Keratinocyte (primary cell): ENCODE measurements around the gene OR13C5. TPM values are rescaled to one million over a fixed set of nuclear protein-coding genes. Genes with fewer than 3 reads are reported as not detected.
"Not testable (repeated sequence)": the region's sequence is repeated elsewhere in the genome, so short reads cannot be mapped to it uniquely, and the experiment has no call there.

Experiments
- DNase-seq: peaks from one replicate; pipeline ENCODE4 v3.0.0-alpha.2; 2011; ENCODE audit warnings: low read depth, missing footprints, low spot score
- FAIRE-seq: peaks from 2 replicates; lab custom pipeline; 2011; peaks lifted over from hg19 to GRCh38; lab: Jason Lieb, UNC
- H2AFZ ChIP-seq: 2 replicates; pipeline ENCODE4 v1.6.0; 2012; ENCODE audit warnings: low read length, control low read depth, inconsistent platforms; ENCODE audit not compliant: control insufficient read depth
- H3K27ac ChIP-seq: 2 replicates; pipeline ENCODE4 v1.5.1; 2011; ENCODE audit warnings: low read length; ENCODE audit not compliant: control insufficient read depth, insufficient read depth
- H3K27me3 ChIP-seq: 3 replicates; pipeline ENCODE4 v1.6.0; 2011; ENCODE audit warnings: low read length; ENCODE audit not compliant: control insufficient read depth, insufficient read depth; ENCODE audit errors: extremely low read depth
- H3K36me3 ChIP-seq, 2 experiments: 2 replicates in 1 of 2; 3 replicates in 1 of 2; pipeline ENCODE4 v1.5.1; 2011; ENCODE audit warnings: low read length in 2 of 2, mild to moderate bottlenecking in 1 of 2; ENCODE audit not compliant: control insufficient read depth in 2 of 2, insufficient read depth in 2 of 2; ENCODE audit errors: extremely low read depth in 1 of 2
- H3K4me1 ChIP-seq: 3 replicates; pipeline ENCODE4 v1.5.1; 2011; ENCODE audit warnings: low read length; ENCODE audit not compliant: control insufficient read depth, insufficient read depth; ENCODE audit errors: extremely low read depth
- H3K4me2 ChIP-seq: 3 replicates; pipeline ENCODE4 v1.6.0; 2011; ENCODE audit warnings: low read depth, low read length; ENCODE audit not compliant: control insufficient read depth, insufficient read depth; ENCODE audit errors: extremely low read depth
- H3K4me3 ChIP-seq, 3 experiments: fragments of 200-600 bp in 1 of 3; sonication (generic) in 1 of 3; 2 replicates in 2 of 3; 3 replicates in 1 of 3; pipeline ENCODE4 v1.5.1; 2011 to 2016; ENCODE audit warnings: low read length in 3 of 3, mild to moderate bottlenecking in 3 of 3, control low read depth in 2 of 3, inconsistent platforms in 1 of 3, low read depth in 1 of 3, mixed read lengths in 1 of 3, mixed run types in 1 of 3, moderate library complexity in 1 of 3; ENCODE audit not compliant: control insufficient read depth in 2 of 3, insufficient read depth in 2 of 3; ENCODE audit errors: extremely low read depth in 1 of 3
- H3K79me2 ChIP-seq: 2 replicates; pipeline ENCODE4 v1.6.0; 2012; ENCODE audit warnings: low read length; ENCODE audit not compliant: control insufficient read depth, insufficient read depth
- H3K9ac ChIP-seq: 3 replicates; pipeline ENCODE4 v1.6.0; 2011; ENCODE audit warnings: low read length; ENCODE audit not compliant: control insufficient read depth, insufficient read depth; ENCODE audit errors: extremely low read depth
- H3K9me1 ChIP-seq: 3 replicates; pipeline ENCODE4 v1.6.0; 2011; ENCODE audit warnings: low read length; ENCODE audit not compliant: control insufficient read depth, insufficient read depth; ENCODE audit errors: extremely low read depth
- H3K9me3 ChIP-seq: 2 replicates; pipeline ENCODE4 v1.5.1; 2012; ENCODE audit warnings: low read depth, low read length; ENCODE audit not compliant: control insufficient read depth
- H4K20me1 ChIP-seq: 3 replicates; pipeline ENCODE4 v1.6.0; 2011; ENCODE audit warnings: low read length; ENCODE audit not compliant: control insufficient read depth, insufficient read depth; ENCODE audit errors: extremely low read depth
- CTCF ChIP-seq, 3 experiments: IDR thresholded peaks in 1 of 3; conservative IDR thresholded peaks in 1 of 3; optimal IDR thresholded peaks in 1 of 3; 2 replicates in 2 of 3; 3 replicates in 1 of 3; pipeline versions ENCODE3 to v1.5.1; 2011; ENCODE audit warnings: low read length in 3 of 3, mild to moderate bottlenecking in 3 of 3, moderate library complexity in 2 of 3, control low read depth in 1 of 3, inconsistent platforms in 1 of 3; ENCODE audit not compliant: insufficient read depth in 2 of 3; ENCODE audit errors: extremely low read depth in 1 of 3
- EZH2 ChIP-seq: IDR thresholded peaks from one replicate; pipeline ENCODE4 v1.6.1; 2012; ENCODE audit warnings: inconsistent platforms, mild to moderate bottlenecking, low read length, moderate library complexity
- dilution Hi-C: fragments of 300-500 bp; cut with MboI; formaldehyde crosslinking; loops from one replicate; pipeline ENCODE4 v1.7.0; 2020; ENCODE audit warnings: low sequenced_read_pairs; ENCODE audit not compliant: extremely low pct_ligation_motif_present
- polyA plus RNA-seq, 5 experiments: library from polyadenylated mRNA; depleted of rRNA in 3 of 5; stranded (reverse) in 3 of 5; stranded (forward) in 1 of 5; unstranded in 1 of 5; fragments of >200 nt; gene quantifications; 1 replicate in 1 of 5; 2 replicates in 3 of 5; 3 replicates in 1 of 5; pipeline versions ENCODE4 v1.2.1 to v1.2.3, GENCODE V29; 2011 to 2012; ENCODE audit warnings: missing spikeins in 2 of 5, low read depth in 1 of 5, low replicate concordance in 1 of 5

Gene OR13C5
- polyA plus RNA-seq, 1 donor (not counting 4 experiments of a cell fraction or from before 2014, with no cell fraction given), result not detected

GRCh38 chr9:104608336-104608735, 9.1 kb upstream of the OR13C5 start:
- Histone ChIP-seq H3K27ac (no peak overlapping the region), H3K4me2 (no peak overlapping the region), H3K4me3 (no peak overlapping the region), H4K20me1 (no peaks in the 10 kb centered on the region), H3K27me3 (no peaks in the 10 kb centered on the region), H3K9ac (no peak overlapping the region), H3K9me1 (no peaks in the 10 kb centered on the region), H3K9me3 (no peaks in the 10 kb centered on the region), H3K36me3 (no peaks in the 10 kb centered on the region), H3K4me1 (no peaks in the 10 kb centered on the region), H3K79me2 (no peaks in the 10 kb centered on the region), H2AFZ (no peak overlapping the region)
- dilution Hi-C loops, result no loop called here
- DNase-seq (no peak), FAIRE-seq (no peak)
- TF ChIP-seq EZH2 (no peak), CTCF (optimal IDR thresholded peaks at IDR 0.05 in 1 of 3, IDR thresholded peaks at IDR 0.05 in 1 of 3, conservative IDR thresholded peaks at IDR 0.05 in 1 of 3; ENCODE audit: extremely low read depth in 1 of 3, insufficient read depth in 2 of 3, low read length in 3 of 3) (peak in 1 of 3 experiments; percentile 8)

GRCh38 chr9:104606152-104606551, 6.9 kb upstream of the OR13C5 start:
- no peak for FAIRE-seq
- Histone ChIP-seq H3K79me2 (no peaks in the 10 kb centered on the region), H3K4me1 (no peaks in the 10 kb centered on the region), H3K4me3 (no peak overlapping the region), H2AFZ (no peak overlapping the region), H3K4me2 (no peak overlapping the region), H3K36me3 (no peaks in the 10 kb centered on the region), H3K9ac (no peak overlapping the region), H3K9me1 (no peaks in the 10 kb centered on the region), H4K20me1 (no peaks in the 10 kb centered on the region), H3K9me3 (no peaks in the 10 kb centered on the region), H3K27me3 (no peaks in the 10 kb centered on the region), H3K27ac (no peak overlapping the region)
- TF ChIP-seq CTCF (optimal IDR thresholded peaks at IDR 0.05 in 1 of 3, IDR thresholded peaks at IDR 0.05 in 1 of 3, conservative IDR thresholded peaks at IDR 0.05 in 1 of 3; ENCODE audit: extremely low read depth in 1 of 3, insufficient read depth in 2 of 3, low read length in 3 of 3), result no peak
- TF ChIP-seq EZH2, result no peak
- DNase-seq, result no peak
- dilution Hi-C loops, result no loop called here

- H3K36me3 ChIP-seq, H3K4me2 ChIP-seq, H3K4me3 ChIP-seq, H3K27ac ChIP-seq, H2AFZ ChIP-seq, DNase-seq, FAIRE-seq, H3K9me1 ChIP-seq, H3K27me3 ChIP-seq, H3K9ac ChIP-seq, H3K9me3 ChIP-seq, dilution Hi-C loops, H3K4me1 ChIP-seq, H3K79me2 ChIP-seq, H4K20me1 ChIP-seq: not testable (repeated sequence)
Measured at GRCh38 chr9:104605527-104605926, 6.3 kb upstream of the OR13C5 start, which contains the start of gene OR13C2. Gene OR13C2, minus strand, starts transcription at chr9:104605627. Its CDS starts 0 bp downstream, at chr9:104605627.
